Activated T-helper 1 cell treated with anti-CD3 and anti-CD28 coated beads, Interleukin-12 subunit alpha, Interleukin-12 subunit beta, Interleukin-2, Interleukin-4 antibody, amounts not matched to agents 30 ng/mL and 10 ng/mL and 1 ng/mL, durations not matched to agents 14 hours and 24 hours and 36 hours (primary cell): ENCODE results near the gene KCNT1. TPM values are rescaled to one million over a fixed set of nuclear protein-coding genes. Genes with fewer than 3 reads are reported as not detected.

Experiments
- DNase-seq: peaks from one replicate; pipeline ENCODE4 v3.0.0; 2021; ENCODE audit warnings: low spot score
- H3K27ac Mint-ChIP-seq: one replicate; pipeline ENCODE4 v1.8.0; 2021; ENCODE audit warnings: mild to moderate bottlenecking, mixed read lengths
- H3K27me3 Mint-ChIP-seq: one replicate; pipeline ENCODE4 v1.8.0; 2022; ENCODE audit warnings: mild to moderate bottlenecking, moderate library complexity, mixed read lengths; ENCODE audit not compliant: insufficient read depth
- H3K36me3 Mint-ChIP-seq: one replicate; pipeline ENCODE4 v1.8.0; 2021; ENCODE audit warnings: low read depth, mixed read lengths
- H3K4me1 Mint-ChIP-seq: one replicate; pipeline ENCODE4 v1.8.0; 2021; ENCODE audit warnings: low read depth, mixed read lengths
- H3K4me3 Mint-ChIP-seq: one replicate; pipeline ENCODE4 v1.8.0; 2021; ENCODE audit warnings: mild to moderate bottlenecking, moderate library complexity, mixed read lengths
- H3K9me3 Mint-ChIP-seq: one replicate; pipeline ENCODE4 v1.8.0; 2021; ENCODE audit warnings: mixed read lengths
- intact Hi-C: fragments of 100-400 bp; cut with micrococcal nuclease; formaldehyde crosslinking; loops from one replicate; pipeline ENCODE4 v1.15.1; 2024
- total RNA-seq: library from RNA; stranded (reverse); gene quantifications from 2 replicates; pipeline ENCODE4 v1.2.3, GENCODE V29; 2022

The KCNT1 gene
- not detected in 2 replicates for total RNA-seq

- DNase-seq = peak; percentile 25
- Mint-ChIP-seq H3K4me3 (no peak within 1 kb of the TSS), H3K4me1 (no peaks in the 10 kb centered on the region), H3K9me3 (no peaks in the 10 kb centered on the region), H3K27me3 (peaks cover 3% of the 10 kb centered on the region), H3K27ac (no peak within 1 kb of the TSS), H3K36me3 (no peaks in the 10 kb centered on the region)
- intact Hi-C loops = loop anchor here (10.0 kb wide), 1 partner anchor 273 kb away; no protein-coding TSS in a partner anchor
Measured at GRCh38 chr9:135701959-135702721, at the start of gene KCNT1. TSS of gene KCNT1 (plus strand) at chr9:135702185. CDS start at chr9:135702259, 74 bp downstream.

GRCh38 chr9:135655317-135655716, 46.7 kb upstream of the KCNT1 start:
- H3K36me3 Mint-ChIP-seq = no peaks in the 10 kb centered on the region
- DNase-seq = no peak
- H3K4me1 Mint-ChIP-seq = no peaks in the 10 kb centered on the region
- H3K9me3 Mint-ChIP-seq = peaks cover 3% of the 10 kb centered on the region
- H3K4me3 Mint-ChIP-seq = no peak overlapping the region
- H3K27me3 Mint-ChIP-seq = no peaks in the 10 kb centered on the region
- no peak overlapping the region for H3K27ac Mint-ChIP-seq
- intact Hi-C loops = no loop called here

- H3K9me3 Mint-ChIP-seq = no peaks in the 10 kb centered on the region
- no peaks in the 10 kb centered on the region for H3K4me1 Mint-ChIP-seq
- no peaks in the 10 kb centered on the region for H3K36me3 Mint-ChIP-seq
Measured at GRCh38 chr9:135657416-135657815, 44.6 kb upstream of the KCNT1 start.

GRCh38 chr9:135659252-135659651, 42.7 kb upstream of the KCNT1 start:
- no peaks in the 10 kb centered on the region for H3K36me3 Mint-ChIP-seq
- no peak overlapping the region for H3K27ac Mint-ChIP-seq
- H3K9me3 Mint-ChIP-seq = no peaks in the 10 kb centered on the region
- H3K27me3 Mint-ChIP-seq = no peaks in the 10 kb centered on the region
- no peak for DNase-seq
- intact Hi-C loops = no loop called here
- no peaks in the 10 kb centered on the region for H3K4me1 Mint-ChIP-seq
- H3K4me3 Mint-ChIP-seq = no peak overlapping the region

More at GRCh38 chr9:135657416-135657815, 44.6 kb upstream of the KCNT1 start:
- no peak overlapping the region for H3K27ac Mint-ChIP-seq
- no peaks in the 10 kb centered on the region for H3K27me3 Mint-ChIP-seq
- no peak for DNase-seq
- intact Hi-C loops = no loop called here
- H3K4me3 Mint-ChIP-seq = no peak overlapping the region

- no peaks in the 10 kb centered on the region for H3K36me3 Mint-ChIP-seq
- DNase-seq = no peak
- no peaks in the 10 kb centered on the region for H3K9me3 Mint-ChIP-seq
- H3K4me3 Mint-ChIP-seq = no peak overlapping the region
- intact Hi-C loops = no loop called here
- no peaks in the 10 kb centered on the region for H3K27me3 Mint-ChIP-seq
- no peaks in the 10 kb centered on the region for H3K4me1 Mint-ChIP-seq
- H3K27ac Mint-ChIP-seq = no peak overlapping the region
Measured at GRCh38 chr9:135660407-135660806, 41.6 kb upstream of the KCNT1 start.

- intact Hi-C loops = no loop called here
- Mint-ChIP-seq H3K36me3 (no peaks in the 10 kb centered on the region), H3K9me3 (no peaks in the 10 kb centered on the region), H3K27ac (no peak overlapping the region), H3K27me3 (no peaks in the 10 kb centered on the region), H3K4me3 (no peak overlapping the region), H3K4me1 (no peaks in the 10 kb centered on the region)
- no peak for DNase-seq
Measured at GRCh38 chr9:135661816-135662560, 40.0 kb upstream of the KCNT1 start.

GRCh38 chr9:135662758-135663450, 39.1 kb upstream of the KCNT1 start, which contains the start of gene LCN9:
TSS of gene LCN9 (plus strand) at chr9:135663309. CDS start at chr9:135663322, 13 bp downstream.
- Mint-ChIP-seq H3K27me3 (no peaks in the 10 kb centered on the region), H3K36me3 (no peaks in the 10 kb centered on the region), H3K4me3 (no peak within 1 kb of the TSS), H3K9me3 (no peaks in the 10 kb centered on the region), H3K4me1 (no peaks in the 10 kb centered on the region), H3K27ac (no peak within 1 kb of the TSS)
- intact Hi-C loops = no loop called here
- no peak for DNase-seq

- H3K36me3 Mint-ChIP-seq = no peaks in the 10 kb centered on the region
- H3K27ac Mint-ChIP-seq = no peak overlapping the region
- intact Hi-C loops = no loop called here
Measured at GRCh38 chr9:135663451-135663770, 38.6 kb upstream of the KCNT1 start.

GRCh38 chr9:135663857-135664256, 38.1 kb upstream of the KCNT1 start:
- Mint-ChIP-seq H3K4me1 (no peaks in the 10 kb centered on the region), H3K27me3 (no peaks in the 10 kb centered on the region), H3K4me3 (no peak overlapping the region), H3K27ac (no peak overlapping the region), H3K9me3 (no peaks in the 10 kb centered on the region), H3K36me3 (no peaks in the 10 kb centered on the region)
- intact Hi-C loops = no loop called here
- DNase-seq = no peak

More at GRCh38 chr9:135663451-135663770, 38.6 kb upstream of the KCNT1 start:
- H3K4me1 Mint-ChIP-seq = no peaks in the 10 kb centered on the region
- no peaks in the 10 kb centered on the region for H3K9me3 Mint-ChIP-seq
- H3K27me3 Mint-ChIP-seq = no peaks in the 10 kb centered on the region
- H3K4me3 Mint-ChIP-seq = no peak overlapping the region
- DNase-seq = no peak

GRCh38 chr9:135664266-135664665, 37.7 kb upstream of the KCNT1 start:
- Mint-ChIP-seq H3K9me3 (no peaks in the 10 kb centered on the region), H3K27me3 (no peaks in the 10 kb centered on the region), H3K27ac (no peak overlapping the region), H3K4me3 (no peak overlapping the region), H3K4me1 (no peaks in the 10 kb centered on the region), H3K36me3 (no peaks in the 10 kb centered on the region)
- no peak for DNase-seq
- intact Hi-C loops = no loop called here

GRCh38 chr9:135664801-135665794, 36.9 kb upstream of the KCNT1 start:
- Mint-ChIP-seq H3K4me1 (no peaks in the 10 kb centered on the region), H3K27me3 (no peaks in the 10 kb centered on the region), H3K36me3 (no peaks in the 10 kb centered on the region), H3K4me3 (no peak overlapping the region), H3K9me3 (no peaks in the 10 kb centered on the region), H3K27ac (no peak overlapping the region)
- DNase-seq = no peak
- intact Hi-C loops = no loop called here

GRCh38 chr9:135665795-135666189, 36.2 kb upstream of the KCNT1 start:
- intact Hi-C loops = no loop called here
- H3K27ac Mint-ChIP-seq = no peak overlapping the region
- no peaks in the 10 kb centered on the region for H3K27me3 Mint-ChIP-seq
- no peaks in the 10 kb centered on the region for H3K36me3 Mint-ChIP-seq
- no peak overlapping the region for H3K4me3 Mint-ChIP-seq
- H3K9me3 Mint-ChIP-seq = no peaks in the 10 kb centered on the region
- no peak for DNase-seq
- H3K4me1 Mint-ChIP-seq = no peaks in the 10 kb centered on the region
